Right renal pelvis (tissue), 4 donors: Measurements from ENCODE around the gene CDS2. TPM values are rescaled to one million over a fixed set of nuclear protein-coding genes. Genes with fewer than 3 reads are reported as not detected.

ENCODE experiments used
- DNase-seq, 4 donors: peaks; one replicate each; pipeline ENCODE4 v3.0.0-alpha.2; 2013; ENCODE audit warnings: low read depth in 4 of 4, low spot score in 3 of 4, missing footprints in 1 of 4
- polyA plus RNA-seq, 4 donors: library from polyadenylated mRNA; unstranded; fragments of 120-200 nt; gene quantifications; one replicate each; pipeline ENCODE4 v1.2.1, GENCODE V29; 2013; ENCODE audit not compliant: insufficient read length in 4 of 4

CDS2 gene
- polyA plus RNA-seq, 4 donors = 35.1 to 44.2 (median 43.8) TPM

DNA sequence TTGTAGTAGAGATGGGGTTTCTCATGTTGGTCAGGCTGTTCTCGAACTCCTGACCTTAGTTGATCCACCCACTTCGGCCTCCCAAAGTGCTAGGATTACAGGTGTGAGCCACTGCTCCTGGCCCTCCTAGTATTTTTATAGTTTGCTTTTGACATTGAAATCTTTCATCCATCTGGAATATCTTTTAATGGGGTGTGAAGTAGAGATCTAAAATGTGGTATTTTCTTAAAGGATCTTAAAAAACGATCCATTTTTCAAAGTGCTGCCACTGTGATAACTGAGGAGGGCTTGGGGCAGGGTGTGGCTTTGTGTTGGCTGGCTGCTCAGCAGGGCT lies 23.1 kb downstream of the CDS2 start:
- no peak for DNase-seq

- no peak for DNase-seq
These were observed 23.6 kb downstream of the CDS2 start for GRCh38 chr20:5150226-5151076.

- no peak for DNase-seq
These were observed 26.3 kb downstream of the CDS2 start for GRCh38 chr20:5153152-5153467.

- DNase-seq = no peak
These were observed 27.1 kb downstream of the CDS2 start for GRCh38 chr20:5153612-5154542.

DNA sequence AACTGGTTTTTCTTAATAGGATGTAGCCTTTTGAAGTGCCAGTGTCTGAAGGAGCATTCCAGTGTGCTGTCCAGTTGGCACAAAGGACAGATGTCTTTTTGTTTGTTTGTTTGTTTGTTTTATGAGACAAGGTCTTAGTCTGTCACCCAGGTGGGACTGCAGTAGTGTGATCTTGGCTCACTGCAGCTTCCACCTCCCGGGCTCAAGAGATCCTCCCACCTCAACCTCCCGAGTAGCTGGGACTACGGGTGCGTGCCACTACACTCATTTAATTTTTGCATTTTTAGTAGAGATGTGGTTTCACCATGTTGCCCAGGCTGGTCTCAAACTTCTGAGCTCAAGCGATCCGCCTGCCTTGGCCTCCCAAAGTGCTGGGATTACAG lies 27.7 kb downstream of the CDS2 start:
- DNase-seq = no peak

- DNase-seq = no peak
These were observed 28.6 kb downstream of the CDS2 start for GRCh38 chr20:5155404-5155803.

GRCh38 chr20:5156675-5157448 lies 30.1 kb downstream of the CDS2 start:
- DNase-seq = no peak

DNA sequence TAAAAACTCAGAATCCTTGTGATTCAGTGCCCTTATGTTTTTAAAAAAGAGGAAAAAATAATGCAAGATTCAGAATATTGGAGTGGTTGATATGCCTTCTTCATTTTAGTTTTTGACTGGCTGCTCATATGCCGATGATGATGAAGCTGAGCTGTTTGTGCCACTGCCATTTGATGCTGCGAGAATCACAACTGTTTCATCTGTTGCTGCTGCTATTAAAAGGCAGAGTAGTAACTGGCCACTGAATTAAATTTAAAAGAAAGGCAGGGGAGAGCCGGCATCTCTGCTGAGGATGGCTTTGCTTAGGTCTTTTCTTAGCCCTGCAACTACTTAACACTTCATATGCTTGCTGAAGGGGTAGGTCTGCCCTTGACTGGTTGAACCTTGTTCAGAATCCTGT lies 33.1 kb downstream of the CDS2 start:
- no peak for DNase-seq

DNA sequence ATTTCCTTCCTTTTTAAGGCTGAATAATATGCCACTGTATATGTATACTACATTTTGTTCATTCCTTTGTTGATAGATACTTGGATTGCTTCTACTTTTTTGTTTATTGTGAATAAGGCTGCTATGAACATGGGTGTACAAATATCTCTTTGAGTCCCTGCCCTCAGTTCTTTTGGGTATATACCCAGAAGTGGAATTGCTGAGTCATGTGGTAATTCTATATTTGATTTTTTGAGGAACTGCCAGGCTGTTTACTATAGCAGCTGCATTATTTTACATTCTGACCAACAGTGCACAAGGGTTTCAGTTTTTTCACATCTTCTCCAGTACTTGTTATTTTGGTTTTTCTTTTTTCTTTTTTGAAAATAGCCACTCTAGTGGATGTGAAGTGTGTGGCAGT lies 34.1 kb downstream of the CDS2 start:
- DNase-seq = no peak

DNA sequence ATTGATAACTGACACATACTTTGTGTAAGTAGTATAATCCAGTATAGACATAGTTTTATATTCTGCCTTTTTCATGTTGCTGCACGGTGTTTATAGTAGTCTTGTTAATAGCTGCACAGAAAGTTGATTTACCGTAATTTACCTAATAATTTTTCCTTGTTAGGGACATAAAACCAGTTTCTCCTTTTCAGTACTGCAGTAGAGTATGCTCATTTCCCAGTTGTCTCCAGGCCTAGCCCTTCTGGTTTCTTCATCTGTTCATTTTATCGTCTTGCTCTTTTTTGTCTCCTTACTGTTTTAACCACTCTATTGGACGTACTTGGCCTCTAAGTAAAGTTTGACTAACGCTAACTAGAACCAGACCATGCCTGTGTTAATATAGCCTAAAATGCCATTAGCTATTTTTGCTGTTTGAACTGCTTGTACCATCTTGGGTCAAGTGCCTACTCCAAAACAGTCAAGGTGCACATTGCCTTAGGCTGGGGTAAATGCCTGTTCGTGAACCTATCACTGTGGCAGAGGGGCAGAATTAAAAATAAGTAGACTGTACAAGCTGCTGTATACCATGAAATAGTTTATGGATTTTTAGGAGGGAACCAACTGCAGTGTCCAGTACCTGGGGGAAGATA lies 34.8 kb downstream of the CDS2 start:
- DNase-seq = no peak

GRCh38 chr20:5164645-5165625 lies 38.1 kb downstream of the CDS2 start:
- no peak for DNase-seq

- no peak for DNase-seq
These were observed 42.0 kb downstream of the CDS2 start for GRCh38 chr20:5168651-5169396.

- no peak for DNase-seq
These were observed 43.5 kb downstream of the CDS2 start for GRCh38 chr20:5170341-5170740.

GRCh38 chr20:5171064-5171789 lies 44.4 kb downstream of the CDS2 start:
- no peak for DNase-seq

- no peak for DNase-seq
These were observed 45.0 kb downstream of the CDS2 start for GRCh38 chr20:5171790-5172164.

DNA sequence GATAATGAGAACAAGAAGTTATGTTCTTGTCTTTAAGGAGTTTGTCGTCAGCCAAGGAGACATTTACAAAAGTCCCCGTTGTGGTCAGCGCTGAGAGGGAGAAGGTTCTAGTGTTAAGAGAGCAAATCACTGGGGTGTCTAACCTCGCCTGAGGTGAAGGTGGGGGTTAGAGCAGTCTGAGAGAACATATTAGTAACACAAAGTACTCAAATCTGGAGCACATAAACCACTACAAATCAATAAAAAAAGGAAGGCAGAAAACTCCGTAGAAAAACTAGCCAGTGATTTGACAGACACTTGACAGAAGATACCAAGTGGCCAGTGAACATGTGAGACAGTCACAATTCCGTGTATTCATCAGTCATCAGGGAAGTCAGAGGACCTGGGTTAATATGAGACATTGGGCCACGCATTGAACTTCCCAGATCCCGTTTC lies 45.4 kb downstream of the CDS2 start:
- DNase-seq = no peak

DNA sequence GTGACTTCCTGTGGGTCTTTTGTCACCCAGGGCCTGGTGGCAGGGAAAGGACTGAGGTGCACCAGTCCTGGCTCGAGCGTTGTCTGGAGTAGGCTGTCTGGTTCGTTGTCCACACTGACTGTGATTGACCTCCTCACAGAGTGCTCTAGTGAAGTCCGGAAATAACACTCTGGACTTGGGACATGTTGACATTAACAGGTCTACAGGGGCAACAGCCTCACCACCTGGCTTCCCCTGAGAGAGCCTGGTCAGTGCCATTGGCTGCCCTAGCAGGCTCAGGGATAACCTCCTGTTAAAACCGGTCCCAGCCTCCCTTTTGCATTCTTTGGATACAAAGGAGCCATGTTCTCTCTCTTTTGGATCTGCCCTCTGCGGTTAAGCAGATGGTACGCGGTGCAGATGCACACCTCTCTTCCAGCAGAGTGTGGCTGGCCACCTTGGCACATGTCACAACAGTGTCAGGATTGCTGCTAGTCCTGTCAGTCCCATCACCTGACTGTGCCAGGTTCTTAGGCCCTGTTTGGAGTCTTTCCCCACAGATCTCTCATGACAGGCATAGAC lies 46.2 kb downstream of the CDS2 start:
- DNase-seq = no peak

DNA sequence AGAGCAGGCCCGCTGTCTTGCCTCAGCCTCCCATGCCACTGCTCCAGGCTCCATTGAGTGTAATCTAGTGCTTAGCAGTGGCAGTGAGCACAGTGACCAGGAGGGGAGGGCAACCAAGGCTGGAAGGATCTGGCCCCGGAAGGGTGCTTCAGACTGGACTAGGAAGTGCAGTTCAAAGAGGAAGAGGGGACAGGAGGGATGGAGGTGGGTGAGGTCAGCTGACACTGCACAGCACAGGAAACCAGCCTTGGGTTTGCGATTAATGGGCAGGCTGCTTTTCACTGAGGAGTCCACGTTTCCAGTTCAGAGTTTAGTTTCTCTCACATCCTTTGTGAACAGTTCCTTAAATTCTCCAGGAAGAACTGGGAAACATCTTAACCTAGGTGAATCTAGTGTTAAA lies 46.9 kb downstream of the CDS2 start:
- DNase-seq = no peak
